ENCODE data around the gene UBE2E1.

DNA sequence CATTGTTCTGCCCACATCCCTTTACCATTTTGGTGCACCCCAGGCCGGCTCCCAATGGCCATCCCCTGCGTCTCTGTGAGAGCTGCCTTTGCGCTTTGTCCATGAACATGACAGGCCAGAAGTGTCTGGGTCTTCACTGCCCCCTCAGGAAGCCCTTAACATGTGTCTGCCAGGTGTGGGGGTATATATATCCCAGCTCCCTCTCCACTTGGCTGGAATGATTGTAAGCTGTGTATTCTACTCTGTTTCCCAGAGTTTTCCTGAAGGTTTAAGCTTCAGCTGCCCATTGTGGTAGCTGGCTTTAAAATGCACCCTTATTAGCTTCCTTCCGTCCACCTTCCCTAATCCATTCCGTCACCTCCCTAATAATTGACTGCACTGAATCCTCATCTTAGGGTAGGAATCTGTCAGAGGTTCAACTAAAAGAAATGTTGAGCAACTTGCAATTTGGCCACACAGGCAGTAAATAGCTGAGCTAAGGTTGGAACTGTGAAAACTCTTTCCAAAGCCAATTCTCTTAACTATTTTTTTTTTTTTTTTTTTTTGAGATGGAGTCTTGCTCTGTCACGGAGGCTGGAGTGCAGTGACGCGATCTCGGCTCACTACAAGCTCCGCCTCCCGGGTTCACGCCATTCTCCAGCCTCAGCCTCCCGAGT, 30.4 kb upstream of the UBE2E1 start:
- TF ChIP-seq TAF1 (IDR thresholded peaks at IDR 0.05; ENCODE audit: low read depth), result no peak
- TF ChIP-seq EGR1 (IDR thresholded peaks at IDR 0.05), result no peak
- no peak for TF ChIP-seq FOXM1 (IDR thresholded peaks at IDR 0.05; ENCODE audit: borderline replicate concordance, low read depth)
- TF ChIP-seq, protein P1, sequence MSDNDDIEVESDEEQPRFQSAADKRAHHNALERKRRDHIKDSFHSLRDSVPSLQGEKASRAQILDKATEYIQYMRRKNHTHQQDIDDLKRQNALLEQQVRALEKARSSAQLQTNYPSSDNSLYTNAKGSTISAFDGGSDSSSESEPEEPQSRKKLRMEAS (IDR thresholded peaks at IDR 0.05), result no peak
- TF ChIP-seq YY1 (IDR thresholded peaks at IDR 0.05; ENCODE audit: low read depth), result no peak
- TF ChIP-seq EP300 (IDR thresholded peaks at IDR 0.05; ENCODE audit: borderline replicate concordance), result no peak
- TF ChIP-seq CREB1 (IDR thresholded peaks at IDR 0.05; ENCODE audit: low read depth), result no peak
- TF ChIP-seq, protein P2, sequence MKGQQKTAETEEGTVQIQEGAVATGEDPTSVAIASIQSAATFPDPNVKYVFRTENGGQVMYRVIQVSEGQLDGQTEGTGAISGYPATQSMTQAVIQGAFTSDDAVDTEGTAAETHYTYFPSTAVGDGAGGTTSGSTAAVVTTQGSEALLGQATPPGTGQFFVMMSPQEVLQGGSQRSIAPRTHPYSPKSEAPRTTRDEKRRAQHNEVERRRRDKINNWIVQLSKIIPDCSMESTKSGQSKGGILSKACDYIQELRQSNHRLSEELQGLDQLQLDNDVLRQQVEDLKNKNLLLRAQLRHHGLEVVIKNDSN (IDR thresholded peaks at IDR 0.05), result no peak
- no peak for TF ChIP-seq TEAD4 (IDR thresholded peaks at IDR 0.05)
- TF ChIP-seq, protein P3, sequence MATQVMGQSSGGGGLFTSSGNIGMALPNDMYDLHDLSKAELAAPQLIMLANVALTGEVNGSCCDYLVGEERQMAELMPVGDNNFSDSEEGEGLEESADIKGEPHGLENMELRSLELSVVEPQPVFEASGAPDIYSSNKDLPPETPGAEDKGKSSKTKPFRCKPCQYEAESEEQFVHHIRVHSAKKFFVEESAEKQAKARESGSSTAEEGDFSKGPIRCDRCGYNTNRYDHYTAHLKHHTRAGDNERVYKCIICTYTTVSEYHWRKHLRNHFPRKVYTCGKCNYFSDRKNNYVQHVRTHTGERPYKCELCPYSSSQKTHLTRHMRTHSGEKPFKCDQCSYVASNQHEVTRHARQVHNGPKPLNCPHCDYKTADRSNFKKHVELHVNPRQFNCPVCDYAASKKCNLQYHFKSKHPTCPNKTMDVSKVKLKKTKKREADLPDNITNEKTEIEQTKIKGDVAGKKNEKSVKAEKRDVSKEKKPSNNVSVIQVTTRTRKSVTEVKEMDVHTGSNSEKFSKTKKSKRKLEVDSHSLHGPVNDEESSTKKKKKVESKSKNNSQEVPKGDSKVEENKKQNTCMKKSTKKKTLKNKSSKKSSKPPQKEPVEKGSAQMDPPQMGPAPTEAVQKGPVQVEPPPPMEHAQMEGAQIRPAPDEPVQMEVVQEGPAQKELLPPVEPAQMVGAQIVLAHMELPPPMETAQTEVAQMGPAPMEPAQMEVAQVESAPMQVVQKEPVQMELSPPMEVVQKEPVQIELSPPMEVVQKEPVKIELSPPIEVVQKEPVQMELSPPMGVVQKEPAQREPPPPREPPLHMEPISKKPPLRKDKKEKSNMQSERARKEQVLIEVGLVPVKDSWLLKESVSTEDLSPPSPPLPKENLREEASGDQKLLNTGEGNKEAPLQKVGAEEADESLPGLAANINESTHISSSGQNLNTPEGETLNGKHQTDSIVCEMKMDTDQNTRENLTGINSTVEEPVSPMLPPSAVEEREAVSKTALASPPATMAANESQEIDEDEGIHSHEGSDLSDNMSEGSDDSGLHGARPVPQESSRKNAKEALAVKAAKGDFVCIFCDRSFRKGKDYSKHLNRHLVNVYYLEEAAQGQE (IDR thresholded peaks at IDR 0.05; ENCODE audit: low read depth), result no peak

Measured in Ishikawa (cell line).